DMS 273 (cell line): ENCODE measurements around the gene PLA2G2C.
"Not testable (repeated sequence)": the region's sequence is repeated elsewhere in the genome, so short reads cannot be mapped to it uniquely, and the experiment has no call there.

Source experiments
- DNase-seq: peaks from one replicate; lab custom pipeline; 2025; ENCODE audit not compliant: unreplicated experiment; lab: John Stamatoyannopoulos, UW

The PLA2G2C gene

GRCh38 chr1:20138346-20138745 is 48.0 kb downstream of the PLA2G2C start:
- DNase-seq = no peak

- no peak for DNase-seq
Measured at GRCh38 chr1:20137604-20138003, 48.7 kb downstream of the PLA2G2C start.

DNA sequence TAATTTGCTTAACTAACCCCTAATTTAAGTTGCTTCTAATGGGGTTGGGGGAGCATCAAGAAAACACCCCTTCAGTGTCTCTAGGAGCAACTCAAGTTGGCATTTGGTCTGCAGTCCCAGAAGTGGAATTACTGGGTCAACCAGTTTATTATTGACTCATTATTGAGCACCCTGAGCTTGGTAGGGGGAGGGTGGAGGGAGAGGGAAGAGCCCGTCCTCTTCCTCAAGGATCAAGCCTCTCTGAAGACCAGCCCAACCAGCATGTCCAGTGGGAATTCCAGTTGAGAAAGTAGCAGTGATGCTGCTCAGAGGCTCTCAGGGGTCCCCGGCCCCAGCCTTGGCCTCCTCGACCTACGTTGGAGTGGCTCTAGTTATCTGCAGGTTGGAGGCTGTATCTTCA is 49.3 kb downstream of the PLA2G2C start:
- no peak for DNase-seq

DNA sequence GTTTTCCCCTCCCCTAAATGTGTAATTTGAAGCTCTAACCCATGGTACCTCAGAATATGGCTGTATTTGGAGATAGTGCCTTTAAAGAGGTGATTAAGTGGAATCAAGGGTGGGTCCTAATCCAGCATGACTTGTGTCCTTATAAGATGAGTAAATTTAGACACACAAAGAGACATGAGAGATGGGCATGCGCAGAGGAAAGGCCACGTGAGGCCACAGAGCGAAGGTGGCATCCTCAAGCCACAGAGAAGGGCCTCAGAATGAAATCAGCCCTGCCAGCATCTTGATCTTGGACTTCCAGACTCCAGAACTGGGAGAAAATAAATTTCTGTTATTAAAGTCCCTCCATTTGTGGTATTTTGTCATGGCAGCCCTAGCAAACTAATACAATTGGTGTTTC is 50.1 kb downstream of the PLA2G2C start:
- DNase-seq = no peak

GRCh38 chr1:20134995-20135394 is 51.3 kb downstream of the PLA2G2C start:
- DNase-seq = no peak

DNA sequence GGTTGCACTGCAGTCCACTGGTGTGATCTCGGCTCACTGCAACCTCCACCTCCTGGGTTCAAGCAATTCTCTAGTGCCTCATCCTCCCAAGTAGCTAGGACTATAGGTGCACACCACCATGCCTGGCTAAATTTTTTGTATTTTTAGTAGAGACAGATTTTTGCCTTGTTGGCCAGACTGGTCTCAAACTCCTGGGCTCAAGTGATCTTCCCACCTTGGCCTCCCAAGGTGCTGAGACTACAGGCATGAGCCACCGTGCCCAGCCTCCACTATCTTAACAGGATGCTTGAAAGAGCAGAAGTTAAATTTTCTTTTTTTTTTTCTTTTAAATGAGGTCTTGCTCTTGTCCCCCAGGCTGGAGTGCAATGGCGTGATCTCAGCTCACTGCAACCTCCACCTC is 55.8 kb downstream of the PLA2G2C start:
- not testable (repeated sequence) for DNase-seq

- no peak for DNase-seq
Measured at GRCh38 chr1:20126806-20127440, 59.4 kb downstream of the PLA2G2C start.

DNA sequence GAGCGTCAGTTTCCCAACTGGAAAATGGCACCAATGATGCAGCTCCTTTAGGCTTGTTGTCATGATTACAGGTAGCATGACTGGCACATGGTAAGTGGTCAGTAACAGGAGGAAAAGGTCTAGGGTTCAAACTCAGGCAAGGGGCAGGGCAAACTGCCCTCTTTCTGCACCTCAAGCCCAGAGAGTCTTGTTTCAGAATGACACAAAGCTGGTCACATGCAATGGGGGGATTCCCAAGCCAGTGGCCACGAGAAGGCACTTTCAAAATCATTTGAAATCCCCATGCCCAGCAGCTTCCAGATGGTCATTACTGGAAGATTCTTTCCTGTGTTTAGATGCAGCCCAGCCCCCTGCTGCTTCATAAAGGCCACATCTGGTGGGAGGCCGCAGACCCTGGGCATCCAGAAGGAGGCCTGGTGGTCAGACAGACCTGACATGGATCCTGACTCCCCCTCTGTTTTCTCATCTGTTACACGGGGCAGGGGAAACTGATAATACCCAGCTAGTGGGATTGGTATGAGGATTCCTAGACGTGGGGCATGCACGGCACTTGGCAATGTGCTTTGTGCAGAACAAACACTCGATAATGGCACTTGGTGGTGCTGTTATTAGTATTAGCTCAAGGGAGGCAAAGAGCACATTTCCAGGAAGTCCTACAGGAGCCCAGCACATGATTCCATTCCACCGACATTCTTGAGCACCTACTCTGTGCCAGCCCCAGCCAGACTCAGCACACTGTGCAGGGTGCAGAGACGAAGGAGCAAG is 60.1 kb downstream of the PLA2G2C start:
- DNase-seq = no peak

- no peak for DNase-seq
Measured at GRCh38 chr1:20125100-20125499, 61.2 kb downstream of the PLA2G2C start.

GRCh38 chr1:20124456-20125057 is 61.8 kb downstream of the PLA2G2C start:
- DNase-seq = peak; percentile 52

DNA sequence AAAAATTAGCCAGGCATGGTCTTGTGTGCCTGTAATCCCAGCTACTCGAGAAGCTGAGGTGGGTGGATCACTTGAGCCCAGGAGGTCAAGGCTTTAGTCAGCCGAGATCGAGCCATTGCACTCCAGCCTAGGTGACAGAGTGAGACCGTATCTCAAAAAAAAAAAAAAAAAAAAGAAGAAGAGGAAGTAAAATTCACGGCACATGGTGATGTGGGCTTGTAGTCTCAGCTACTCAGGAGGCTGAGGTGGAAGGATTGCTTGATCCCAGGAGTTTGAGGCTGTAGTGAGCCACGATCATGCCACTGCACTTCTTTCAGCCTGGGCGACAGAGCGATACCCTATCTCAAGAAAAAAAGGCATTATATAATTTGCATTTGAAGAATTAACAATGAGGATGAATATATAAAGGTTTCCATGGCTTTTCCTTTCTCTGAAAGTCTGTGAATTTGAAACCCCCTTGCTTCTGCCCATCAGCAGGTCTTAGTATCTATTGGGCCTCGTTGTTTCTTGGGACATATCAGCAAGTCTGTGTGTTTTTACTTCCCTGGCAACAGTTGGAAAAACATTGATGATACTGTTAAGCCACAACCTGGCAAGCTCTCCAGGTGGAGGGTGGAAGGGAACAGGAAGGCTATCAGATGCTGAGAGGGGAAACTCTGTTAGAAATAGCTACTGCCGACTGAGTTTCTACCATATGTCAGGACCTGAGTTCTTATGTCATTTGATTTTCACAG is 62.4 kb downstream of the PLA2G2C start:
- no peak for DNase-seq

DNA sequence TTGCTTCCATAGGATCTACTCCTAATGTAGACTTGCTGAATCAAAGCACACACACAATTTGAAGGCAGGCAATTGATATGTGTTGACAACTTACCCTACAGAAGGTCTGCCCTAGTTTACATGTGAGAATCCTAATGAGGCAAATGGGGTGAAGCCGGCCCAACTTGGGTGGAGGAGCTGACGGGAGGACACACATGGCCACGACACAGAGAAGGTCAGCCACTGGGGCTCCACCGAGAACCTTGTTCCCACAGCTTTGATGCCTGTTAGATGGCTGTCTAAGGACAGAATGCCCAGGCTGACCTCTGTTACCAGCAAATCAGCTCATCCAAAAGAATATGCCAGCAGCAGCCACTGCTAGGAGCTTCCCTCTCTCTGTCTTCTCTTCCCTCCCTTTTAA is 65.5 kb downstream of the PLA2G2C start:
- DNase-seq = no peak

- DNase-seq = no peak
Measured at GRCh38 chr1:20119347-20119746, 67.0 kb downstream of the PLA2G2C start, which contains the start of gene PLA2G2D. Gene PLA2G2D (minus strand): TSS chr1:20119536. CDS start chr1:20119498, 38 bp downstream.

- DNase-seq = no peak
Measured at GRCh38 chr1:20117236-20117635, 69.1 kb downstream of the PLA2G2C start.

DNA sequence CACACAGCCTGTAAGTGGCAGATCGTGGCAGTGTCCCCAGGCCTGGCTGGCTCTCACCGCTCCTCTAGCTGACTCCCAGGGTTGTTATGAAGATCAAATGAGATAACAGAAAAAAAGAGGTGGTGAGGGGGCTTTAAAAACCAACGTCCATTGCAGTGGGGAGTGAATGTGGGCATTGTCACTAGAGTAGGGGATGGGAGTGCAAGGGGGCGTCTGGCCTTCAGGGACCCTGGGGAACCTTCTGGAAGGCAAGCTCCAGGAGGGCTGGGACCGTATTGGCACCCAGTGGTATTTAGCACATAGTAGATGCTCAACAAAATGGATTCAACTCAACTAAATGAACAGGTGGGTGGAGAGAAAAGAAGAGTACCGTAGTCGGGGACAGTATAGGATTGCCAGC is 70.4 kb downstream of the PLA2G2C start:
- DNase-seq = no peak

GRCh38 chr1:20115479-20115878 is 70.8 kb downstream of the PLA2G2C start:
- no peak for DNase-seq

DNA sequence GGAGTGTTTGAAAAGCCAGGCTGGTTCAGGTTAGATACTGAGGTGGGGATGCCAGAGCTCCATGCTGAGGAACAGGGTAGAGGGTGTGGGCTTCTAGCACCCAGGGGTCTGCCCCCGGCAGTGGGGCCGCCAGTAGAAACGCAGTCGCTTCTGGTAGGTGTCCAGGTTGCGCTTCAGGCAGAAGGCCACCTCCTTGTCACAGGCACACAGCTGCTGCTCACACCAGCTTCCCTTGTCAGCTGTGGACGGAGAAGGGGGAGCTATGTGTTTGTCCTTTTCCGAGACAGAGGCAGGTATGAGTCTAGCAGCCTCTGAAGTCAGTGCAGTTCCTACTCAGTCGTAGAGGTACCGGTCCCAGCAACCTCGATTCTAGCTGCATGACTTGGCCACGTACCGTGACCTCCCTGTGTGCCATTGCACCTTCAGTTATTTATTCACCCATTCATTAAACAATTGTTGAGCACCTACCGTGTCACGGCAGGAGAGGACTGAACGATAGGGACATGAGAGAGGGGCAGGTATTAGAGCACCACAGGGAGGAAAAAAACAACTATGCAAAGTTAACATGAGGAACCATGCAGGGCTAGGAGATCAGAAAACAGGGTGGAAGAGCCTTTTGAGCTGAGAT is 72.2 kb downstream of the PLA2G2C start:
- no peak for DNase-seq
